ENCODE data around the gene COL20A1. TPM values are rescaled to one million over a fixed set of nuclear protein-coding genes. Genes with fewer than 3 reads are reported as not detected.

COL20A1 gene
- total RNA-seq, 1 donor from 2014 or later, result 0.05 TPM

DNA sequence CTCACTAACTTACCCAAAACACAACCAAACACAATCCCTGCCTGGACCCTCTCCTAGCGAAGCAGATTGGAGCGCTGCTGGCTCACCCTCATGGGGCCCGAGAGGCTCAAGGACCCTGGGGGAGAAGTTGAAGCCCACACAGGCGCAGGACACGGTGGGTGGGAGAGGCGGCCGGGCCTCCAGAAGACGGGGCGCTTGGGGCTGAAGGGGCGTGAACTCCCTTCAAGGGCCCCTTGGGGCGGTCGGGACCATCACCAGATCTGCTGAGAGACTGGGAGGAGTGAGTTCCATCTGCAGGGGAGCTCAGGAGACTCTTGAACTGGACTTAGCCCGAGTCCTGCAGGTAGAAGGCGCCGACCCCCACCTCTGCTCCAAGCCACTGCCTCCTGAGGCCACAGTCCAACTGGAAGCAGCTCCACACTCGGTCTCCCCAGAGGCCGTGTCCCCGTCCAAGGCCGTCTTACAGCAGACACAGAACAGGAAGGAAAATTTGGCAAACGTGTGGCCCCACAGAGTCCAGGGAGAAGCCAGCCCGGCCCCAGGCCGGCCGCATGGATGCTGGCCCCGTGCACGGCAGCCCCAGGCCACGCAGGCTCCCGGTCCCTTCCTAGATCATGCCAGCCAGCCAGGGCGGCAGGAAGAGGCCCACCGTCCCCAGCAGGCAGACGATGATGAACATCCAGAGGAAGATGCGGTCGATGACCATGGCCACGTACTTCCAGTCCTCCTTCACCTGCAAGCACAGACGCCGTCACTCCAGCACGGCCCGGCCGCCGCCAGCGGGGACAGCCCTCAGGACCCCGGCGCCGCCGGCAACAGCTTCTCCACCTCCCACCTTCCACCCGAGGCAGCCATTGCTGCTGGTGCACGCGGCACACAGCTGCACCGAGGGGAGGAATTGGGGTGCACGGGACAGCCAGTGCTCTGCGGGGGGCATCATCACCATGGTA lies 53.4 kb downstream of the COL20A1 start:
- DNase-seq (ENCODE audit: low read depth), result no peak

DNA sequence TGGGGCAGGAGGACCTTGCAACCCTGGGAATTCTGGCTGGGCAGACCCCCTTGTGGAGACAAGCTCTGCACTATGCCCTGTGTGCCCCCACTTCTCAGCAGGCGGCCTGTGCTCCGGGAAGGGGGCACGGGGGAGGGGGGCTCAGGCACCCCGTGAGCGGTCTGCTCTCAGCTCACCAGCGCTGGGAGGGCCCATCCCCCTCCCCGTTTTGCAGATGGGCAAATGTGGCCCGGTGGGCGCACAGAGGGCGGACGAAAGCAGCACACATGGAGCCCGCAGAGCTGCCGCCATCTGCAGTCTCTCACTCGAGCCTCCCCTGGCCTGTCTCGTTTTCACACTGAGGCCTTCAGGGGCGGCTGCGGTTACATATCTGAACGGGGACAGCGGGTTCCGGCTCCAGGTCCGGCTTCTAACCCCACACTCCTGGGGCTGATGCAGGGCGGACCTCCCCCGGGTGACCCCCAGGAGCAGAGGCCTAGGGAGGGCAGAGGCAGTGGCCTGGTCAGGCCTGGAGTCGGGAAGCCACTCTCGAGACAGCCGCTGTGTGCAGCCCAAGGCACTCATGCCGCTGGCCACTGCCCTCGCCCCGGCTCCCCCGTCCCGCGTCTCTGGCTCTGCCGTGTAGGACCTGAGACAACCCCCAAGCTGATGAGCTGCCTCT lies 54.2 kb downstream of the COL20A1 start:
- DNase-seq (ENCODE audit: low read depth), result no peak

DNA sequence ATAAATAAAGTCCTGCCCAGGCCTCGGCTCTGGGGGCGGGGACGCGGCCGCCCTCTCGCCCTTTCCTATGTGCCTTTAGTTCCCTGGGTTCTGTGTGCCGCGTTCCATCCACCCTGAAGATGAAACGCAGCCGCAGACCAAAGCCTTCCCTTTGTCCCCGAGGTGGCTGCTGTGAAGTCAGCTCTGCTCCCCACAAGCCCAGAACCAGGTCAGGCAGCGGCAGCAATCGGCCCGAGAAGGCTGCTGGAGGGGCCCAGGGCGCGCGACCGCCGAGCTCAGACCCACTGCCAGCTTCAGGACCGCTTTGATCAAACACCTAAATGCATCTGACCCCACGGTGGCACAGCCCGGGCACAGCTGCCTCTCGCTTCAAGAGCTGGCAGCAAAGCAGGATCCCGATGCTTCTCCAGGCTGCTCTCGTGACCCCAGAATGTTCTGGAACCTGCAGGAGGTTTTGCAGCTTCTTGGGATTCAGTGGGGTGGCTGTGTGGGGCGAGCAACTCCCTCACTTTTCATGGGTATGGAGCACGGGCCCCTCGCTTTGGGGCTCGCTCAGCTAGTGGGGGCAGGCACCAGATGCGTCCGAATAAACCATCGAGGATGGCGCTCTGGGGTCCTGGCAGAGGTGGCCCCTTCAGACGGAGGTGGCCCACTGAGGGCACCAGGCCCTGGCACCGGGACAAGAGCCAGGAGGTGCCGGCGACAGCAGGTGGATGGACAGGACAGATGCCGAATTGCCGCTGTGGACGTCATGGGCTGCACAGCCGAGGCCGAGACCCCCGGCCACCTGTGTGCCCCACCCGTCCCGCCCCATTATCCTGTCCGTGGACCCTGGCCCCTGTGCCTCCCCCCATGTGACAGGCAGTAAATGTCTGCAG lies 55.2 kb downstream of the COL20A1 start:
- no peak for DNase-seq (ENCODE audit: low read depth)

DNA sequence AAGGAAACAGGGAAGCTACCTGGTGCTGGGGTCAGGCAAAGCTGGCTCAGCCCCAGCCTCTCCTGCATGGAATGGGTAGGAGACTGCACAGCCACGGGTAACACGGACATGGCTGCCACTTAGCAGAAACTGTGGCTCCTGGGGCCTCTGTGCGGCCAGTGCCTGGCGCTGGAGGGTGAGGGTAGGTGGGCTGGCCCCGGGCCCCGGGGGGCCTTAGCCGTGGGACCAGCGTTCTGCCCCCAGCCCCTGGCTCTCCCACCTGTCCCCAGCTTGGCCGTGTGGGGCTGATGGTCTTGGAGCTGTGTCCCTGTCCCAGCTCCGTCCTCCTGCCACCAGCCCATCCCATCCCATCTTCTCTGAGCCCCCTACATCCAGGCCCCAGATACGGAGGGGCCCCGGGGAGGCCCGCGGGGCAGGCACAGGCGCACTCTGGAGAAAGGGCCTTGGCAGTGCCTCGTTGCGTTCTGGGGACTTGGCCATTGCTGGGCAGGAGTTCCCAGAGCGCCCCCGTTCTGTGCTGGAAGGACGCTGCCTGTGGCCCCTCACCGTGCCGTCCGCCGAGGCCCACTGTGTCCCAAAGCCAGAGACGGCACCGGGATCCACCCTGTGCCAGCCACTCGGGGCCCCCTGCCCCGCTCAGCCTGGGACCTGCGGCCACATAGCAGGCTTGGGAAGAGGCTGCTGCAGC lies 56.0 kb downstream of the COL20A1 start:
- no peak for DNase-seq (ENCODE audit: low read depth)

DNA sequence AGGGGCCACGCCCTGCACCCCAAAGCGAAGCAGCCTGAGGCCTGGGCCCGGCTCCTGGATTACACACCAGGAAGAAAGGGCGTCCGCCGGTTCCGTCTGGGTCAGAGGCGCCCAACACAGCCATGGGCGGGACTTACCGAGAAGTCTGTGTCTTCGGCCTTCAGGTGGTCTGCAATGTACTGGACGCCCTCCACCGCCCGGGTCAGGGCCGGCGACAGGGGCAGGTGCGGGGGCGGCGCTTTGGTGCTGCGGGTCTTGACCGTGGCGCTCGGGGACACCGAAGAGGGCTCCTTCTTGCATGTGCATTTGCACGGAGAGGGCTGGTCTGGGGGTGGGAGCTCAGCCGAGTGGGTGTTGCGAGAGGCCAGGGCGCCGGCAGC lies 56.5 kb downstream of the COL20A1 start:
- DNase-seq (ENCODE audit: low read depth), result no peak

DNA sequence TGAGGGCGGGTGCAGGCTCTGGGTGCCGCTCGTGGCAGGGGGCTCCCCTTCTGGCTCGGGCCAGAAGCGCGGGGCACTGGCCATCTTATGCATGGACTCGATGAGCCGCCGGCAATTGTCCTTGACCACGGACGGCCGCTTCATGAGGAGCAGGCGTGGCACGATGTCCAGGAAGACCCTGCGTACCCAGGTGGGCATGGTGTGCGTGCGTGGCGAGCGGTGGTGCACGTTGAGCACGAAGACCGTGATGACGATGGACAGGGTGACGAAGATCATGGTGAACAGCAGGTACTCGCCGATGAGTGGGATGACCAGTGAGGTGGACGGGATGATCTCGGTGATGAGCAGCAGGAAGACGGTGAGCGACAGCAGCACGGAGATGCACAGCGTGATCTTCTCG lies 57.2 kb downstream of the COL20A1 start:
- no peak for DNase-seq (ENCODE audit: low read depth)

DNA sequence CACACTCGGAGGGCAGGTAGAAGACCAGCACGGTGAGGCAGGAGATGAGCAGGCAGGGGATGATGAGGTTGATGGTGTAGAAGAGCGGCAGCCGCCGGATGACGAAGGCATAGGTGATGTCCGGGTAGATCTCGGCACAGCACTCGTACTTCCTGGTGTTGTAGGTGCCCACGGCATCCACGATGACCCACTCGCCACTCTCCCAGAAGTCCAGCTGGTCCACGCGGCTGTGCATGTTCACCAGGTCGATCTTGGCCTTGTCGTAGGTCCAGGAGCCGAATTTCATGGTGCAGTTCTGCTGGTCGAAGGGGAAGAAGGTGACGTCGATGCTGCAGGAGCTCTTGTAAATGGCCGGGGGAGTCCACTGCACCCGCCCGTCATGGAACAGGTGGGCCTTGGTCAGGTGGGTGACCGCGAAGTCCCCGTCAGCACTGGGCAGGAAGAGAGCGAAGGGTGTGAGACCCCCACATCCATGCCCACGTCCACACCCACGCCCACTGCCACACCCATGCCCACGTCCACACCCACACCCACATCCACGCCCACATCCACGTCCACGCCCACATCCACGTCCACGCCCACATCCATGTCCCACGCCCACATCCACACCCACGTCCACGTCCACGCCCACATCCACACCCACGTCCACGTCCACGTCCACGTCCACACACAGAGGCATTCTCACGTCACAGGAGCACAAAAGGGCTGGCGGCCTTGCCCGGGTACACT lies 57.8 kb downstream of the COL20A1 start:
- DNase-seq (ENCODE audit: low read depth), result no peak

DNA sequence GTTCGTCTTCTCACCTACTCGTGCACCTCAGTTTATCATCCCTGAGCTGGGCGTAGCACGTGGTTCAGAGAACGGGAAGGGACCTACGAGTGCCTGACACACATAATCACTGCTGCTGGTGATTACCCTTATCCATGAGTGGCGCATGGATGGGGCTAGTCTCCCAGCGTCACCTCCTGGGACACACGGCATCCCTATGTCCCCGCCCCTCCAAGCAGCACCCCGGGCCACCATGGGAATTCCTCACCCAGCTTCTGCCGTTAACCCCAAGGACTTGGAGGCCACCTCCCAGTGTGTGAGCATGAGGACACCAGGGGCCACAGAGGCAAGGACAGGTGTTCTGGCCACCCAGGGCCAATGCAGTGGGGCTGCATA lies 58.3 kb downstream of the COL20A1 start:
- no peak for DNase-seq (ENCODE audit: low read depth)

DNA sequence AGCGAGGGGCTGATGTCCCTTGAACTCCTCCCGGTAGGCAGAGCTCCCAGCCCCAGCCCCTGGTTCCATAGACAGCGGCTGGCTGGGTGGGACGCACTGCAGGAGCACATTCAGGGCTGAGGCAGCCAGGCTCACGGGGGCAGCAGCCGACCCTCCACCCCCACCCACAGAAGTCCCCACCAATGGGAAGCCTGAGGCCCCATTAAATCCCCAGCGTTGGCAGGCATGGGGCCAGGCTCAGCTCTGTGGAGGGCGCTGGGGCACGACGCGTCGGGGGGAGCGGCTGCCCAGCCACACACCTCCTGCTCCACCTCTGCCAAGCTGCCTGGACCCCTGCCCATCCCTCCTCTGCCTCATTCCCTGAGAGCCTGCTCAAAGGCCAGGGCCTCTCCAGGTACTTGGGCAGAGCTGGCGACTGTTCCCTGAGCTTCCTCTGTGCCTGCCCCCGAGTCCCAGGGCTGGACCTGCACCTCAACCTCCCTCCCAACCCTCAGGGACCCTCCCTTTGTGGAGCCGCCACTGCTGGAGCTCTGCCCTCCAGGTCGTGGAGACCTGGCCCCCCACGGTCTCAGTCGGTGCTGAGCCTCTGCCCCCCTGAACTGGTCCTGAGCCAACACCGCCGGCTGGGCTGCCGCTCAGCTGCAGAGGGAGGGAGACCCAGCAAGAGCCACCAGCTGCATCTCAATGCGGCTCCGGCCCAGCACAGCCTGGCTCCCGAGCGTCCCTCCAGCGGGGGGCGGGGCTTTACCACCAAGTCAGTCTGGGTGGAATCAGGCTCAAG lies 59.0 kb downstream of the COL20A1 start:
- no peak for DNase-seq (ENCODE audit: low read depth)

DNA sequence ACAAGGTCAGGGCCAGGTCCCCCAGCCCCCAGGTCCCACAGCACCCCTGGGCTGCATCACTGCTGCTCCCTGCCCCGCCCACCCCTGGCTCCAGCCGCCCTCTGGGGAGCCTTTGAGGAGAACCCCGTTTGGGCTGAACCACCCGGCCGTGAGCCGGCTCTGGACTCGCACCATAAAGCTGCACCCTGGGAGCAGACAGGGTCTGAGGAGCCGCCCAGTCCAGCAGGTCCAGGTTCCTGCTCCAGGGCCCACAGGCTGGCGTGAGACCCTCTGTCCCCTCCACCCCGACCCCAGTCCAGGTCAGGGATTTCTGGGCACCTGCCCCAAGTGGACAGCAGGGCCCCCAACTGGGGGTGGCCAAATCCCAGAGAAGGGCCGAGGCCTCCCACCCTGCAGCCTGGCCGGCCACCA lies 59.8 kb downstream of the COL20A1 start:
- DNase-seq (ENCODE audit: low read depth), result no peak

DNA sequence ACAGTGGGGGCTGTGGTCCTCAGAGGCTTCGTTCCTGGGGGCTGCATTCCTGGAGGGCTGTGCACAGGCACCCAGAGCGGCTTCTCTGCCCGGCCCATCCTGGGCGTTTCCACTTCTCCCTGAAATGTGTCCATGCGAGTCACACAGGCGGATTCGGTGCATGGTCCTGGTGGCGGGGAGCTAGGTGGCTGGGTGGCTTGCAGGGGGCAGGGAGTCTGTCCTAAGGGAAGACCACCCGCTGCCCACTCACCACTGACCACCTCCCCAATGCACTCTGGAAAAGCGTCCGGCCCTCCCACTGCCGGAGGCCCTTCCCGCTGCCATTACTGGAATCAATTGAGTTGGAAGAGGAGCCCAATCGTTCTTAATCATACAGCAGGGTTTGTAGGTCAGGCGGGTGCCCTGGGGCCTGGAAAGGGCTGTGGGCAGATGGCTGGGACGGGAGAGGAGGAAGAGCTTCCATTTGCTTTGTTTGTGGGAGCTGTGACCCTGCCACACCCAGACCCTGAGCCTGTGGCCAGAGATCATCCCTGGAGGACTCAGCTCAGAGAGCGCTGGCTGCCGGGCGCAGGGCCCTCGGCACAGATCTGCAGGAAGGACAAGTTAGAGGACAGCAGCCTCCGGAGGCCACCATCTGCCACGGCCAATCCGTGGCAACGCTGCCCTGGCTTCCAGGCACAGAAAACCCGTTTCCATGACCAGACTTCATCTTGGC lies 61.8 kb downstream of the COL20A1 start:
- no peak for DNase-seq (ENCODE audit: low read depth)

DNA sequence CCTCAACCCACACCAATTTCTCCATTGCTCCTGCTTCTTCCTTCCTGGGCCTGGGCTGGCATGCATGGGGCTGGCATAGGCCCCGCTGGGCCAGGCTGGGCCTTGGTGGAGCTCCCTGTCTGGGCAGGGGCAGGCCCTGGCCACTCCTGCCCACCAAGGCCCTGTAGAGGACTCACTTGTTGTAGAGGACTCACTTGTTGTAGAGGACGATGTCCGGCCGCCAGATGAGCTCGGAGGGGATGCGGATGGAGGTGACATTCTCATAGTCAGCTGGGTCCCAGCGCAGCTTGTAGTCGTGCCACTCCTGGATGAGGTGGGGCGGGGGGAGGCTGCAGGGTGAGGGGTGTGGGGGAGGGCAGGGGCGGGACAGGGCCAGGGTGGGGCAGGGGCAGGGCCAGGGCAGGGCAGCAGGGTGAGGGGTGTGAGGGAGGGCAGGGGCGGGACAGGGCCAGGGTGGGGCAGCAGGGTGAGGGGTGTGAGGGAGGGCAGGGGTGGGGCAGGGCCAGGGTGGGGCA lies 62.9 kb downstream of the COL20A1 start:
- DNase-seq (ENCODE audit: low read depth), result no peak

DNA sequence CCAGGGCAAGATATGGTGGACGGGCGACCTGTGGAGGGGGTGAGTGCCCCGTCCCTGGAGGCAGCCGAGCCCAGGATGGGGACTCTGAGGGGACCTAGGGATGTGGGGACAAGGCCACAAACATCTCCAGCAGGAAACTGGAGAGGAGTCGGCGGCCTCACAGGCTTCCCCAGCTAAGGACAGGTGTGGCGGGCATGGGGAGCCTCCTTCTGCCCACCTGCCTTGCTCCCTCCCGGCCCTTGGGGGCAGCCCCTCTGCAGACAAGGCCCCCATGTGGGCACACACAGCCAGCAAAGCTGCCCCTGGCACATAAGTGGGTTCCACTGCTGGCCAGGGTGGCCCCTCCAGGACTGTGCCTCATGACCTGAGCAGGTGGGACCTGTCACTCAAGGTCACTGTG lies 63.5 kb downstream of the COL20A1 start:
- DNase-seq (ENCODE audit: low read depth), result no peak

DNA sequence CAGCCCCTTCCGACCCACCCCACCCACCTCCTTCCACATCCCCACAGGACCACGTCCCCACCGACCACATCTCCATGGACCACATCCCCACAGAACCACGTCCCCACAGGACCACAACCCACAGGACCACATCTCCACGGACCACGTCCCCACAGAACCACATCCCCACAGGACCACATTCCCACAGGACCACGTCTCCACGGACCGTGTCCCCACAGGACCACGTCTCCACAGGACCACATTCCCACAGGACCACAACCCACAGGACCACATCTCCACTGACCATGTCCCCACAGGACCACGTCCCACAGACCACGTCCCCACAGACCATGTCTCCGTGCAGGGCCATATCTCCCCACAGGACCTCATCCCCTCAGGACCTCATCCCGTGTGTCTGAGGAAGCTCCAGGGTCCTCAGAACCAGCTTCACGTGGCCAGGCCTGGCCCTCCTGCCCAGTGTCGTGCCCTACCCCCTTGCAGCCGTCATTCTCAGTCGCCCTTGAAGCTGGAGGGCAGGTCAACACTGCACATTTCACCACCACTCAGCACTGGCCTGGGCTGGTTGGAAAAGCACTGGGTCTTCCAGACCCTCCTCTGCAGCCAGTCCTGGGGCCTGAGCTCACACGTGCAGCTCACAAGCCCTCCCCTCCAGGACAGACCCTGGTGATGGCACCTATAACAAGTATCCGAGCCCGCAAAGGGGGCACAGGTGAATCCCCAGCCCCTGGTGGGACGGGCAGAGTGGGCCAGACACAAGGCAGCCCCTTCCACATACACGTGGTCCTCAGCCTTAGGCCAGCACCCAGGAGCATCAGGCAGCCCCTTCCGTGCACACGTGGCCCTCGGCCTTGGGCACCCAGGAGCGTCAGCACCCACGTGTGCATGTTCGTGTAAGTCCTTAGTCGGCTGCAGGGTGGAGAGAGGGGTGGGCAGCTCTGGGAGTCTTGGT lies 64.2 kb downstream of the COL20A1 start:
- DNase-seq (ENCODE audit: low read depth), result no peak

DNA sequence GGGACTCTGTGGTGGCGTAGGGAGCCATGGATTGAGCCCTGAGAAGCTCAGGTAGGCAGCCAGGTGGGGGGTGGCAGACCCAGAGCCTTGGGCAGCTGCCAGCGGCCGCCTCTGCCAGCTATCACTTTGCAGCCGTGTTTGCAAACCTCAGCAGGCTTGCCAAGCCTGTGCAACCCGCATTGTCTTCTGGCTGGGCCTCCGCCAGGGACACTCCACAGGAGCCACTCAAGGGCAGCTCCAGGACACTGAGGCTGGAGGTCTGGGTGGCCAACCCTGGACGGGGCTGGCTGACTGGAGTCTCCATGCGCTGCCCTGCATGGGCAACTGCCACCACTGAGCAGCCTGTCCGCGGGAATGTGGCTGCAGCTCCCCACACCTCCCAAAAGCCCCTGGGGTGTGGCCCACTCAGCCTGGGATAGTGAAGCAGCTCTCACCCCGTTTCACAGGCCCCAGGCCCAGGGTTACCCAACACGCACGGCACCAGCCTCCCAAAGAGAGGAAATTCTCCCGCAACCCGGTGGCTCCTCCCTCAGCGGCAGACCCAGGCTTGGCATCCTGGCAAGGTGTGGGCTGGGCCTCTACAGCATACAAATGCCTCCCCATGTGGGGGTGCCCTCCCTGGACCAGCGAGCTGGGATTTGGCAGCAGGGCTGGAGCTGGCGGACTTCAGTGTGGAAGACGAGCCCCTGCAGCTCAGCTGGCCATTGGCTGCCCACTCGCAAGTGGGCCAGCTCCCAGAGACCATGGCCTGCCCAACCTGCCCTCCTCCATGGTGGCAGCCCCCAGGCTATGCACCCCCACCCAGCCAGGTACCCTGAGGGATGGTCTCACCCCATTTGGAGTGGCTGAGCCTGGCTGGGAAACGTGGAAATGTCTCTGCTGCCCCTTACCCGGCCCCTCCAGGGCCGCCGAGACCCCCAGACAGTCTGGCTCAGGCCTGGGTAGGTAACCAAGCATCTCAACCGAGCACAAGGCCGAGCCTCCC lies 65.2 kb downstream of the COL20A1 start:
- no peak for DNase-seq (ENCODE audit: low read depth)

Measured in myocyte (in vitro differentiated cells).